ENCODE results near the gene MTIF3.

GRCh38 chr13:27408074-27408473 lies 42.3 kb downstream of the MTIF3 start:
- TF ChIP-seq, protein P1, sequence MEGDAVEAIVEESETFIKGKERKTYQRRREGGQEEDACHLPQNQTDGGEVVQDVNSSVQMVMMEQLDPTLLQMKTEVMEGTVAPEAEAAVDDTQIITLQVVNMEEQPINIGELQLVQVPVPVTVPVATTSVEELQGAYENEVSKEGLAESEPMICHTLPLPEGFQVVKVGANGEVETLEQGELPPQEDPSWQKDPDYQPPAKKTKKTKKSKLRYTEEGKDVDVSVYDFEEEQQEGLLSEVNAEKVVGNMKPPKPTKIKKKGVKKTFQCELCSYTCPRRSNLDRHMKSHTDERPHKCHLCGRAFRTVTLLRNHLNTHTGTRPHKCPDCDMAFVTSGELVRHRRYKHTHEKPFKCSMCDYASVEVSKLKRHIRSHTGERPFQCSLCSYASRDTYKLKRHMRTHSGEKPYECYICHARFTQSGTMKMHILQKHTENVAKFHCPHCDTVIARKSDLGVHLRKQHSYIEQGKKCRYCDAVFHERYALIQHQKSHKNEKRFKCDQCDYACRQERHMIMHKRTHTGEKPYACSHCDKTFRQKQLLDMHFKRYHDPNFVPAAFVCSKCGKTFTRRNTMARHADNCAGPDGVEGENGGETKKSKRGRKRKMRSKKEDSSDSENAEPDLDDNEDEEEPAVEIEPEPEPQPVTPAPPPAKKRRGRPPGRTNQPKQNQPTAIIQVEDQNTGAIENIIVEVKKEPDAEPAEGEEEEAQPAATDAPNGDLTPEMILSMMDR (conservative IDR thresholded peaks at IDR 0.05; ENCODE audit: low read length): no peak
- no peak for TF ChIP-seq EZH2phosphoT487 (IDR thresholded peaks at IDR 0.05; ENCODE audit: borderline replicate concordance, low read depth, low read length)
